GM23338 (cell line): Measurements from ENCODE around the gene SMIM30. TPM values are rescaled to one million over a fixed set of nuclear protein-coding genes. Genes with fewer than 3 reads are reported as not detected.

ENCODE experiments used
- ATAC-seq: fragments of 200-7000 bp; cut with Tn5 transposase; 3 replicates; pipeline ENCODE4 v1.9.1; 2020
- DNase-seq: peaks from one replicate; pipeline ENCODE4 v3.0.0-alpha.2; 2015; ENCODE audit warnings: low spot score
- H2AFZ ChIP-seq: fragments of 200-600 bp; sonication (generic); 2 replicates; pipeline ENCODE4 v1.8.0; 2016; ENCODE audit warnings: antibody characterized with exemption, mild to moderate bottlenecking, moderate library complexity
- H3F3A ChIP-seq: fragments of 200-600 bp; sonication (generic); replicated peaks from 2 replicates; pipeline ENCODE4 v1.8.0; 2017; ENCODE audit warnings: antibody characterized with exemption, mixed run types, low read depth
- H3K27ac ChIP-seq: fragments of 200-600 bp; sonication (generic); 2 replicates; pipeline ENCODE4 v1.6.1; 2016; ENCODE audit warnings: low read depth
- H3K27me3 ChIP-seq: fragments of 200-600 bp; sonication (generic); 2 replicates; pipeline ENCODE4 v1.8.0; 2016; ENCODE audit warnings: mild to moderate bottlenecking, mixed run types, moderate library complexity; ENCODE audit not compliant: insufficient read depth
- H3K36me3 ChIP-seq: fragments of 200-600 bp; sonication (generic); 2 replicates; pipeline ENCODE4 v1.8.0; 2016; ENCODE audit warnings: mild to moderate bottlenecking; ENCODE audit not compliant: insufficient read depth
- H3K4me1 ChIP-seq: fragments of 200-600 bp; sonication (generic); 2 replicates; pipeline ENCODE4 v1.8.0; 2016; ENCODE audit warnings: mild to moderate bottlenecking, moderate library complexity; ENCODE audit not compliant: insufficient read depth
- H3K4me2 ChIP-seq: fragments of 200-600 bp; sonication (generic); 2 replicates; pipeline ENCODE4 v1.7.1; 2017; ENCODE audit warnings: mixed run types
- H3K4me3 ChIP-seq: fragments of 200-600 bp; sonication (generic); 2 replicates; pipeline ENCODE4 v1.6.1; 2016; ENCODE audit warnings: mixed run types
- H3K79me2 ChIP-seq: fragments of 200-600 bp; sonication (generic); replicated peaks from 2 replicates; pipeline ENCODE4 v1.8.0; 2017; ENCODE audit warnings: mild to moderate bottlenecking; ENCODE audit not compliant: insufficient read depth
- H3K9me2 ChIP-seq: fragments of 200-600 bp; sonication (generic); 2 replicates; pipeline ENCODE4 v1.8.0; 2017; ENCODE audit not compliant: insufficient read depth
- H4K20me1 ChIP-seq: fragments of 200-600 bp; sonication (generic); replicated peaks from 2 replicates; pipeline ENCODE4 v1.8.0; 2017; ENCODE audit warnings: mild to moderate bottlenecking; ENCODE audit not compliant: insufficient read depth
- H3K27ac Mint-ChIP-seq: 2 replicates; pipeline ENCODE4 v1.8.0; 2020; ENCODE audit warnings: inconsistent platforms, mild to moderate bottlenecking, moderate library complexity, mixed read lengths
- H3K27me3 Mint-ChIP-seq: 3 replicates; pipeline ENCODE4 v1.8.0; 2022; ENCODE audit warnings: low read depth, mild to moderate bottlenecking, moderate library complexity, mixed read lengths, inconsistent platforms; ENCODE audit not compliant: insufficient read depth, poor library complexity
- H3K36me3 Mint-ChIP-seq: 3 replicates; pipeline ENCODE4 v1.8.0; 2021; ENCODE audit warnings: low read depth, mild to moderate bottlenecking, inconsistent platforms, moderate library complexity, mixed read lengths
- H3K4me1 Mint-ChIP-seq: 3 replicates; pipeline ENCODE4 v1.8.0; 2020; ENCODE audit warnings: mild to moderate bottlenecking, inconsistent platforms, mixed read lengths
- H3K4me3 Mint-ChIP-seq: 3 replicates; pipeline ENCODE4 v1.8.0; 2021; ENCODE audit warnings: moderate library complexity, mild to moderate bottlenecking, inconsistent platforms, mixed read lengths
- H3K9me3 Mint-ChIP-seq: 3 replicates; pipeline ENCODE4 v1.8.0; 2020; ENCODE audit warnings: moderate library complexity, mild to moderate bottlenecking, inconsistent platforms, mixed read lengths
- CREB1 ChIP-seq: fragments of 250-450 bp; sonication (Bioruptor Pico); IDR thresholded peaks from 2 replicates; pipeline ENCODE4 v1.5.0; 2020; ENCODE audit warnings: low read depth, mild to moderate bottlenecking, moderate library complexity
- EZH2phosphoT487 ChIP-seq: fragments of 200-600 bp; sonication (generic); IDR thresholded peaks from one replicate; pipeline ENCODE4 v1.8.1; 2018; ENCODE audit warnings: antibody characterized with exemption; ENCODE audit not compliant: unreplicated experiment
- NANOG ChIP-seq: IDR thresholded peaks from 2 replicates; pipeline ENCODE4 v1.6.1; 2016; ENCODE audit warnings: antibody characterized with exemption, borderline replicate concordance
- POLR2AphosphoS5 ChIP-seq: IDR thresholded peaks from 2 replicates; pipeline ENCODE4 v1.6.1; 2016; ENCODE audit warnings: antibody characterized with exemption, low read depth
- REST ChIP-seq: IDR thresholded peaks from one replicate; pipeline ENCODE4 v1.6.1; 2018; ENCODE audit warnings: antibody characterized with exemption; ENCODE audit not compliant: unreplicated experiment
- ZNF331 ChIP-seq: fragments of 250-450 bp; sonication (Bioruptor Pico); IDR thresholded peaks from 2 replicates; pipeline ENCODE4 v1.5.0; 2020; ENCODE audit warnings: low read depth, mild to moderate bottlenecking, moderate library complexity
- polyA plus RNA-seq: library from polyadenylated mRNA; unstranded; fragments of >200 nt; fragmentation: Nextera tagmentation; extraction: Ambion mirVana; gene quantifications from 2 replicates; pipeline ENCODE4 v1.2.1, GENCODE V29; 2016
- total RNA-seq: library from RNA; depleted of rRNA; stranded (reverse); fragments of >200 nt; shearing (Covaris generic); gene quantifications from 2 replicates; pipeline ENCODE4 v1.2.3, GENCODE V29; 2014; rRNA removed

SMIM30 gene
- total and polyA plus RNA-seq, 2 experiments from 2014 or later: 40.6 to 150 TPM

GRCh38 chr7:113071465-113071864, 46.9 kb downstream of the SMIM30 start:
- H3F3A ChIP-seq: no peaks in the 10 kb centered on the region
- H3K36me3 ChIP-seq: no peaks in the 10 kb centered on the region
- H3K79me2 ChIP-seq: no peaks in the 10 kb centered on the region
- H3K4me1 Mint-ChIP-seq: peaks cover 9% of the 10 kb centered on the region; the same call in 2 of the 3 replicates
- peaks cover 29% of the 10 kb centered on the region for H3K27me3 Mint-ChIP-seq
- no peak overlapping the region for H3K27ac Mint-ChIP-seq
- H3K9me3 Mint-ChIP-seq: no peaks in the 10 kb centered on the region; the same call in 2 of the 3 replicates
- no peaks in the 10 kb centered on the region for H3K4me1 ChIP-seq
- no peaks in the 10 kb centered on the region for H3K36me3 Mint-ChIP-seq
- H3K4me3 ChIP-seq: no peak overlapping the region
- H3K4me2 ChIP-seq: no peak overlapping the region
- H3K27ac ChIP-seq: no peak overlapping the region
- no peaks in the 10 kb centered on the region for H3K9me2 ChIP-seq
- TF ChIP-seq NANOG (no peak), REST (no peak), EZH2phosphoT487 (no peak), CREB1 (CRISPR knock-in tag) (no peak), POLR2AphosphoS5 (no peak), ZNF331 (CRISPR knock-in tag) (no peak)
- 0 out of 2 replicates have a peak, but pooled peaks cover 3% of the 10 kb centered on the region for H4K20me1 ChIP-seq
- no peak overlapping the region for H2AFZ ChIP-seq
- no peak overlapping the region for H3K4me3 Mint-ChIP-seq
- no peak for ATAC-seq
- no peak for DNase-seq
- peaks cover 93% of the 10 kb centered on the region for H3K27me3 ChIP-seq

Other genes with a start within 250 kb of the SMIM30 start
- 0.35 and 0.47 TPM in 2 replicates for gene GPR85, start 31.7 kb downstream of the SMIM30 start, total RNA-seq
- gene GPR85, start 31.7 kb downstream of the SMIM30 start, polyA plus RNA-seq: 0.16 TPM in 1 of 2 replicates, not detected in the other